Activated CD4-positive, CD25-positive, alpha-beta regulatory T cell treated with anti-CD3 and anti-CD28 coated beads, Interleukin-2, amount 50 U/mL, for 72 hours (primary cell): ENCODE measurements around the gene A2M.
"Not testable (repeated sequence)": the region's sequence is repeated elsewhere in the genome, so short reads cannot be mapped to it uniquely, and the experiment has no call there.

ENCODE experiments used
- DNase-seq: peaks from one replicate; pipeline ENCODE4 v3.0.0; 2021

The A2M gene

GRCh38 chr12:9115731-9116559 is at the start of gene A2M:
Gene A2M (minus strand): TSS chr12:9115919. CDS start chr12:9115849, 70 bp downstream.
- no peak for DNase-seq

GRCh38 chr12:9163392-9163791 is 47.7 kb upstream of the A2M start:
- no peak for DNase-seq

- DNase-seq, result no peak
Observed at GRCh38 chr12:9156119-9156518, 40.4 kb upstream of the A2M start.

- no peak for DNase-seq
Observed at GRCh38 chr12:9149372-9149771, 33.7 kb upstream of the A2M start.

GRCh38 chr12:9148926-9149325 is 33.2 kb upstream of the A2M start:
- DNase-seq, result no peak

- DNase-seq, result no peak
Observed at GRCh38 chr12:9147461-9147860, 31.7 kb upstream of the A2M start.

- DNase-seq, result no peak
Observed at GRCh38 chr12:9144730-9145106, 29.0 kb upstream of the A2M start.

- no peak for DNase-seq
Observed at GRCh38 chr12:9143929-9144729, 28.4 kb upstream of the A2M start.

GRCh38 chr12:9143137-9143536 is 27.4 kb upstream of the A2M start:
- no peak for DNase-seq

- not testable (repeated sequence) for DNase-seq
Observed at GRCh38 chr12:9139588-9140290, 24.0 kb upstream of the A2M start.

- DNase-seq, result no peak
Observed at GRCh38 chr12:9135903-9136310, 20.2 kb upstream of the A2M start.

- no peak for DNase-seq
Observed at GRCh38 chr12:9134981-9135628, 19.4 kb upstream of the A2M start.

- DNase-seq, result no peak
Observed at GRCh38 chr12:9133216-9133916, 17.6 kb upstream of the A2M start.

GRCh38 chr12:9132008-9132535 is 16.4 kb upstream of the A2M start:
- no peak for DNase-seq

GRCh38 chr12:9130244-9130643 is 14.5 kb upstream of the A2M start:
- DNase-seq, result no peak

- DNase-seq, result no peak
Observed at GRCh38 chr12:9127936-9128663, 12.4 kb upstream of the A2M start.

GRCh38 chr12:9127484-9127883 is 11.8 kb upstream of the A2M start:
- DNase-seq, result no peak

GRCh38 chr12:9124383-9125031 is 8.8 kb upstream of the A2M start:
- DNase-seq, result no peak

GRCh38 chr12:9123781-9124382 is 8.2 kb upstream of the A2M start:
- DNase-seq, result no peak

- no peak for DNase-seq
Observed at GRCh38 chr12:9122091-9122609, 6.4 kb upstream of the A2M start.
